Loucy (cell line): ENCODE results near the gene ODAD3.

Experiments used
- EZH2phosphoT487 ChIP-seq: fragments of 200-600 bp; IDR thresholded peaks from 2 replicates; pipeline ENCODE4 v1.6.1; 2018; ENCODE audit warnings: antibody characterized with exemption, mild to moderate bottlenecking, moderate library complexity, borderline replicate concordance
- TF ChIP-seq, protein P1 (sequence below): fragments of 200-600 bp; sonication (generic); conservative IDR thresholded peaks from 2 replicates; pipeline ENCODE4 v1.5.1; 2014; ENCODE audit warnings: mild to moderate bottlenecking, antibody characterized with exemption, low read length

DNA sequence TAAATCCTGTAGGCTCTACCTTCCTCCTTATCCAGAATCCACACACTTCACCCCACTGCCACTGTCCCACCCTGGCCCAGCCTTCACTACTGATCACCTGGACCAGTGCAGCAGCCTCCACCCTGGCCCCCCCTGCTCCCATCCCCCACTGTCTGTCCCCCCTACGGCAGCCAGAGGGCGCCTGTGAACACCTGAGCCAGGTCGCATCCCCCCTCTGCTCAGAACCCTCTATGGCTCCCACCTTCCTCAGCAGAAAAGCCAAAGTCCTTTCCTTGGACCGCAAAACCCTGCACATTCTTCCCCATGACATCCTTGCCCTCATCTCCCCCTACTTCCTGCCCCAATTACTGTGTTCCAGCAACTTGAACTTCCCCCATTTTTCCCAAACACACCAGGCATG lies 25.3 kb upstream of the ODAD3 start:
- TF ChIP-seq, protein P1, sequence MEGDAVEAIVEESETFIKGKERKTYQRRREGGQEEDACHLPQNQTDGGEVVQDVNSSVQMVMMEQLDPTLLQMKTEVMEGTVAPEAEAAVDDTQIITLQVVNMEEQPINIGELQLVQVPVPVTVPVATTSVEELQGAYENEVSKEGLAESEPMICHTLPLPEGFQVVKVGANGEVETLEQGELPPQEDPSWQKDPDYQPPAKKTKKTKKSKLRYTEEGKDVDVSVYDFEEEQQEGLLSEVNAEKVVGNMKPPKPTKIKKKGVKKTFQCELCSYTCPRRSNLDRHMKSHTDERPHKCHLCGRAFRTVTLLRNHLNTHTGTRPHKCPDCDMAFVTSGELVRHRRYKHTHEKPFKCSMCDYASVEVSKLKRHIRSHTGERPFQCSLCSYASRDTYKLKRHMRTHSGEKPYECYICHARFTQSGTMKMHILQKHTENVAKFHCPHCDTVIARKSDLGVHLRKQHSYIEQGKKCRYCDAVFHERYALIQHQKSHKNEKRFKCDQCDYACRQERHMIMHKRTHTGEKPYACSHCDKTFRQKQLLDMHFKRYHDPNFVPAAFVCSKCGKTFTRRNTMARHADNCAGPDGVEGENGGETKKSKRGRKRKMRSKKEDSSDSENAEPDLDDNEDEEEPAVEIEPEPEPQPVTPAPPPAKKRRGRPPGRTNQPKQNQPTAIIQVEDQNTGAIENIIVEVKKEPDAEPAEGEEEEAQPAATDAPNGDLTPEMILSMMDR, result peak; percentile 53
- TF ChIP-seq EZH2phosphoT487, result no peak
